A673 (cell line): Measurements from ENCODE around the gene ARMC8. TPM values are rescaled to one million over a fixed set of nuclear protein-coding genes. Genes with fewer than 3 reads are reported as not detected.

ENCODE experiments used
- BruUV-seq: library from RNA; stranded (reverse); fragments of 400-500 nt; replicated peaks from 2 replicates; lab custom pipeline; 2021; lab: Mats Ljungman, UMichigan
- CTCF ChIA-PET: fragments of 300-600 bp; sonication (Branson Sonifier 250); formaldehyde crosslinking; loops from one replicate; lab custom pipeline; 2022; ENCODE audit warnings: antibody characterized with exemption; lab: Charles Lee
- POLR2A ChIA-PET: fragments of 300-600 bp; sonication (Branson Sonifier 250); formaldehyde crosslinking; loops from one replicate; lab custom pipeline; 2022; ENCODE audit warnings: antibody characterized with exemption; ENCODE audit not compliant: low non-redundant PET; lab: Charles Lee
- DNase-seq: peaks from one replicate; pipeline ENCODE4 v3.0.0-alpha.2; 2015; ENCODE audit warnings: low spot score
- H3K27ac ChIP-seq: fragments of 200-600 bp; sonication (generic); 2 replicates; pipeline ENCODE4 v1.5.1; 2016; ENCODE audit warnings: mixed run types, low read depth, mild to moderate bottlenecking, mixed read lengths, antibody characterized with exemption, low read length; ENCODE audit not compliant: poor library complexity, severe bottlenecking
- H3K27me3 ChIP-seq: fragments of 200-600 bp; sonication (generic); replicated peaks from 2 replicates; pipeline ENCODE4 v1.6.1; 2017; ENCODE audit warnings: mixed run types, low read depth, mild to moderate bottlenecking, mixed read lengths, antibody characterized with exemption, low read length; ENCODE audit not compliant: insufficient read depth, poor library complexity
- H3K36me3 ChIP-seq: fragments of 200-600 bp; sonication (generic); 2 replicates; pipeline ENCODE4 v1.6.1; 2016; ENCODE audit warnings: mixed run types, mild to moderate bottlenecking, mixed read lengths, antibody characterized with exemption, low read length; ENCODE audit not compliant: insufficient read depth, poor library complexity, severe bottlenecking
- H3K4me1 ChIP-seq: fragments of 200-600 bp; sonication (generic); 2 replicates; pipeline ENCODE4 v1.6.1; 2017; ENCODE audit warnings: mixed run types, mild to moderate bottlenecking, mixed read lengths, antibody characterized with exemption, low read length; ENCODE audit not compliant: insufficient read depth, poor library complexity, severe bottlenecking
- H3K4me3 ChIP-seq: fragments of 200-600 bp; sonication (generic); 2 replicates; pipeline ENCODE4 v1.5.1; 2016; ENCODE audit warnings: low read depth, mixed run types, mild to moderate bottlenecking, mixed read lengths, low read length; ENCODE audit not compliant: poor library complexity, severe bottlenecking
- H3K9me3 ChIP-seq: fragments of 200-600 bp; sonication (generic); 2 replicates; pipeline ENCODE4 v1.6.1; 2016; ENCODE audit warnings: mixed run types, low read depth, mild to moderate bottlenecking, mixed read lengths, antibody characterized with exemption, low read length; ENCODE audit not compliant: poor library complexity, severe bottlenecking
- EZH2 ChIP-seq: fragments of 200-600 bp; sonication (generic); IDR thresholded peaks from 2 replicates; pipeline ENCODE4 v1.6.1; 2017; ENCODE audit warnings: borderline replicate concordance, low read depth, mild to moderate bottlenecking, mixed read lengths, antibody characterized with exemption, low read length; ENCODE audit not compliant: poor library complexity, severe bottlenecking
- intact Hi-C: fragments of 100-400 bp; cut with micrococcal nuclease; formaldehyde crosslinking; loops from one replicate; pipeline ENCODE4 v1.10.0; 2022; ENCODE audit not compliant: unreplicated experiment
- total RNA-seq: library from RNA; stranded (reverse); gene quantifications from 2 replicates; pipeline ENCODE4 v1.2.3, GENCODE V29; 2021
- TF ChIP-seq, protein P1 (sequence below): fragments of 300-800, 200-600 bp; sonication (generic); conservative IDR thresholded peaks from 2 replicates; pipeline ENCODE4 v1.5.1; 2017; ENCODE audit warnings: low read depth, mild to moderate bottlenecking, antibody characterized with exemption, low read length, moderate library complexity, mixed read lengths

Gene ARMC8
- total RNA-seq, 1 experiment from 2014 or later: 55.8 TPM

DNA sequence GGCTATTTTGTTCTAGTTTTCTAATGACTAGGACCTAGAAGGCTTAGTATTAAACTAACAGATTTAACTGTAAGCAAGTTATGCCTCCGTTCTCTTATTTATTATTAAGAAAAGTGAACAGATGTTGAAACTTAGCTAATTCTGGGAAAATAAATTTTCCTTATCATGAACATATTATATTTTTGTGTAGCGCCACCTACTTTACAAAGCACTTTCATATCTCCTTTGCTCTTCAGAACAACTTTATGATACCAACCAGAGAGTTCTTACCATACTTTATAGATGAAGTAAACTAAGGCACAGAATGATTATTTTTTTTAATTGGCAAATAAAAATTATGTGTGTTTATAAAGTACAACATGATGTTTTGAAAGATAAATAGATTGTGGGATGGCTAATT, 83.1 kb downstream of the ARMC8 start:
- H3K36me3 ChIP-seq: peaks cover 6% of the 10 kb centered on the region
- intact Hi-C loops: no loop called here

DNA sequence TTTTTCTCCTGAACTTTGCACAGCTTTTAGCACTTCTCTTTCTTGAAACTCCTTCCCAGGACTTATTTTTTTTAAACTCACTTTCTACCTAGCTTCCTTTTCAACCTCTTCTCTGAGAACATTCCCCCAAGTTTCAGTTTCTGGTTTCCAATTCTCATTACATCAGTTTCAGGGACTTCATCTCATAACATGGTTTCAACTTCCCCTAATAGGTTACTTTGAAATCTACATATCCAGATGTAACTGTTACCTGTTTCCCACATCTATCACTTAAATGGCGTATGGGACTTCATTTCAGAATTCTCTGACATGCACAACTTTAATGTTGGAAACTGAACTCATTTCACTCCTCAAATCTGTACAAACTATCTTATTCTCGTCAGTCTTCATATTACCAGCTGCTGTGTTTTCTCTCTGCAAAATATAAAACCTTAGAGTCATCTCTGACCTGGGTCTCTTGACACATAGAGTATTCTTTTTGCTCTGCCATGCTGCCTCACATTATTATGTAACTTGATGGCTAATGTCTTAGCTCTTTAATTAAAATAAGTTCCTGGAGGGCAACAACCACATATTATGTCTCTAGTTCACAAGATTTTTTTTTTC, 84.2 kb downstream of the ARMC8 start:
- POLR2A ChIA-PET: no interaction called here
- intact Hi-C loops: no loop called here

More for the DNA sequence above, 83.1 kb downstream of the ARMC8 start:
- H3K4me3 ChIP-seq: no peak overlapping the region
- no TSS peak for BruUV-seq
- POLR2A ChIA-PET: no interaction called here
- no peak for DNase-seq
- CTCF ChIA-PET: interaction anchor here (0.6 kb wide), 1 partner anchor 97 kb away, joined by 7 read pairs; no protein-coding TSS in a partner anchor
- no peaks in the 10 kb centered on the region for H3K9me3 ChIP-seq
- TF ChIP-seq EZH2: no peak
- TF ChIP-seq, protein P1, sequence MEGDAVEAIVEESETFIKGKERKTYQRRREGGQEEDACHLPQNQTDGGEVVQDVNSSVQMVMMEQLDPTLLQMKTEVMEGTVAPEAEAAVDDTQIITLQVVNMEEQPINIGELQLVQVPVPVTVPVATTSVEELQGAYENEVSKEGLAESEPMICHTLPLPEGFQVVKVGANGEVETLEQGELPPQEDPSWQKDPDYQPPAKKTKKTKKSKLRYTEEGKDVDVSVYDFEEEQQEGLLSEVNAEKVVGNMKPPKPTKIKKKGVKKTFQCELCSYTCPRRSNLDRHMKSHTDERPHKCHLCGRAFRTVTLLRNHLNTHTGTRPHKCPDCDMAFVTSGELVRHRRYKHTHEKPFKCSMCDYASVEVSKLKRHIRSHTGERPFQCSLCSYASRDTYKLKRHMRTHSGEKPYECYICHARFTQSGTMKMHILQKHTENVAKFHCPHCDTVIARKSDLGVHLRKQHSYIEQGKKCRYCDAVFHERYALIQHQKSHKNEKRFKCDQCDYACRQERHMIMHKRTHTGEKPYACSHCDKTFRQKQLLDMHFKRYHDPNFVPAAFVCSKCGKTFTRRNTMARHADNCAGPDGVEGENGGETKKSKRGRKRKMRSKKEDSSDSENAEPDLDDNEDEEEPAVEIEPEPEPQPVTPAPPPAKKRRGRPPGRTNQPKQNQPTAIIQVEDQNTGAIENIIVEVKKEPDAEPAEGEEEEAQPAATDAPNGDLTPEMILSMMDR: peak; percentile 25; the same call in 1 of the 2 replicates
- H3K27ac ChIP-seq: no peak overlapping the region
- no peaks in the 10 kb centered on the region for H3K27me3 ChIP-seq
- no peaks in the 10 kb centered on the region for H3K4me1 ChIP-seq

DNA sequence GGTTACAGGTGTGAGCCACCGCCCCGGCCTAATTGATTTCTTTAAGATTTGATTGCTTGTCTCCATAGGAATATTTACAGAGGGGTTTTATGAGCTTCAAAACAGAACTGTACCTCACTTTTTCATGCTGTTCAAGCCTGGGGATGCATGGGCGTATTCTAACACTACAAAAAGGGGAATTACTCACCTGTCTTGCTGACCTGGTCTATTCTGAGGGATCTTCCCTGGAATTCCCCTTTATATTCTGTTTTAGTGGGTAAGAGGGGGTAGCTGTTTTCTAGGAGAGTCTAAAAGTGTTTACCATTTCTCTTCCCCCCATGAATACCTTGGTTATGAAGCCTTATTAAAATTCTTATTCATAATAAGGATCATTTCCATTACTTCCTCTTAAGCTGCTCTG, 94.5 kb downstream of the ARMC8 start:
- Histone ChIP-seq H3K27me3 (no peaks in the 10 kb centered on the region), H3K9me3 (no peaks in the 10 kb centered on the region), H3K4me1 (no peaks in the 10 kb centered on the region), H3K36me3 (no peaks in the 10 kb centered on the region), H3K4me3 (no peak overlapping the region), H3K27ac (no peak overlapping the region)
- CTCF ChIA-PET: no interaction called here
- BruUV-seq: no TSS peak
- intact Hi-C loops: no loop called here
- no peak for DNase-seq
- no peak for TF ChIP-seq EZH2
- TF ChIP-seq, protein P1: no peak
- POLR2A ChIA-PET: no interaction called here

More for the DNA sequence above, 84.2 kb downstream of the ARMC8 start:
- Histone ChIP-seq H3K27ac (no peak overlapping the region), H3K27me3 (no peaks in the 10 kb centered on the region), H3K4me1 (no peaks in the 10 kb centered on the region), H3K4me3 (no peak overlapping the region), H3K9me3 (no peaks in the 10 kb centered on the region), H3K36me3 (peaks cover 6% of the 10 kb centered on the region)
- no TSS peak for BruUV-seq
- no peak for TF ChIP-seq EZH2
- TF ChIP-seq, protein P1: no peak
- CTCF ChIA-PET: no interaction called here
- DNase-seq: no peak
